Epithelial cell of esophagus (primary cell): ENCODE data around the gene NTSR2.

Source experiments
- DNase-seq: peaks from one replicate; pipeline ENCODE4 v3.0.0; 2010; ENCODE audit warnings: low read depth
- H3K4me3 ChIP-seq: 2 replicates; pipeline ENCODE4 v1.5.1; 2011; ENCODE audit warnings: mild to moderate bottlenecking, low read length, control low read depth
- CTCF ChIP-seq: IDR thresholded peaks from 2 replicates; pipeline ENCODE4 v1.5.1; 2011; ENCODE audit warnings: low read depth, mild to moderate bottlenecking, low read length, control low read depth, inconsistent platforms; ENCODE audit not compliant: insufficient read depth; ENCODE audit errors: missing control alignments

NTSR2 gene

GRCh38 chr2:11699686-11700670, 30.0 kb upstream of the NTSR2 start:
- TF ChIP-seq CTCF: no peak
- no peak for DNase-seq

GRCh38 chr2:11698009-11698922, 28.3 kb upstream of the NTSR2 start:
- H3K4me3 ChIP-seq: no peak overlapping the region
- DNase-seq: no peak
- no peak for TF ChIP-seq CTCF

More at GRCh38 chr2:11699686-11700670, 30.0 kb upstream of the NTSR2 start:
- no peak overlapping the region for H3K4me3 ChIP-seq

- DNase-seq: peak; percentile 76
- no peak for TF ChIP-seq CTCF
- H3K4me3 ChIP-seq: no peak overlapping the region
These were observed 27.3 kb upstream of the NTSR2 start for GRCh38 chr2:11697103-11697871.

GRCh38 chr2:11696736-11697102, 26.7 kb upstream of the NTSR2 start:
- no peak for TF ChIP-seq CTCF
- no peak overlapping the region for H3K4me3 ChIP-seq
- DNase-seq: no peak

- TF ChIP-seq CTCF: no peak
- no peak overlapping the region for H3K4me3 ChIP-seq
- no peak for DNase-seq
These were observed 25.6 kb upstream of the NTSR2 start for GRCh38 chr2:11695576-11695975.

GRCh38 chr2:11692966-11693521, 23.0 kb upstream of the NTSR2 start:
- peak; percentile 72 for DNase-seq
- peak; percentile 93 for TF ChIP-seq CTCF

More at GRCh38 chr2:11692966-11693521, 23.0 kb upstream of the NTSR2 start:
- H3K4me3 ChIP-seq: no peak overlapping the region
